Muscle of leg (tissue), 11 donors: ENCODE measurements around the gene SEC22C. TPM values are rescaled to one million over a fixed set of nuclear protein-coding genes. Genes with fewer than 3 reads are reported as not detected.

Experiments
- DNase-seq: peaks from one replicate; pipeline ENCODE4 v3.0.0; 2013
- H3K27ac ChIP-seq: one replicate; pipeline ENCODE4 v1.5.1; 2013; ENCODE audit warnings: mild to moderate bottlenecking, low read length, control low read depth
- H3K27me3 ChIP-seq: one replicate; pipeline ENCODE4 v1.6.1; 2013; ENCODE audit warnings: low read length; ENCODE audit not compliant: control insufficient read depth, insufficient read depth
- H3K36me3 ChIP-seq: one replicate; pipeline ENCODE4 v1.6.1; 2013; ENCODE audit warnings: low read length; ENCODE audit not compliant: control insufficient read depth, insufficient read depth
- H3K4me1 ChIP-seq: one replicate; pipeline ENCODE4 v1.6.1; 2013; ENCODE audit warnings: low read length; ENCODE audit not compliant: control insufficient read depth, insufficient read depth
- H3K4me3 ChIP-seq: one replicate; pipeline ENCODE4 v1.5.1; 2013; ENCODE audit warnings: low read length, control low read depth
- H3K9me3 ChIP-seq: replicated peaks from 2 replicates; pipeline ENCODE4 v1.6.1; 2013; ENCODE audit warnings: low read depth, low read length; ENCODE audit not compliant: control insufficient read depth
- WGBS: methylation state at CpG from one replicate; pipeline ENCODE4 v1.1.5; 2013; ENCODE audit warnings: missing lambda C conversion rate; ENCODE audit not compliant: insufficient coverage; 5-methylcytosine and 5-hydroxymethylcytosine counted together
- polyA plus RNA-seq, 8 donors: library from polyadenylated mRNA; unstranded; fragments of 120-200 nt; gene quantifications; one replicate each; pipeline versions ENCODE4 v1.2.1 to v1.2.3, GENCODE V29; 2013; ENCODE audit warnings: inconsistent platforms in 1 of 8, low replicate concordance in 1 of 8; ENCODE audit not compliant: insufficient read length in 8 of 8, insufficient read depth in 1 of 8
- total RNA-seq: library from RNA; stranded (reverse); fragments of 120-200 nt; gene quantifications from one replicate; pipeline ENCODE4 v1.2.4, GENCODE V29; 2013

Gene SEC22C
- total and polyA plus RNA-seq, 9 donors, result 19.4 to 30.0 (median 22.6) TPM

GRCh38 chr3:42500909-42501308, 80.9 kb downstream of the SEC22C start:
- WGBS, result 23% methylated on average over 1 of the region's 4 CpGs
- H3K4me1 ChIP-seq, result peaks cover 15% of the 10 kb centered on the region
- H3K4me3 ChIP-seq, result no peak overlapping the region
- peaks cover 66% of the 10 kb centered on the region for H3K27me3 ChIP-seq
- DNase-seq, result no peak
- no peaks in the 10 kb centered on the region for H3K36me3 ChIP-seq
- no peaks in the 10 kb centered on the region for H3K9me3 ChIP-seq
- H3K27ac ChIP-seq, result no peak overlapping the region

- Histone ChIP-seq H3K27me3 (peaks cover 66% of the 10 kb centered on the region), H3K4me3 (no peak overlapping the region), H3K9me3 (no peaks in the 10 kb centered on the region), H3K27ac (no peak overlapping the region), H3K4me1 (peaks cover 15% of the 10 kb centered on the region), H3K36me3 (no peaks in the 10 kb centered on the region)
- no peak for DNase-seq
- WGBS, result no CpG with 5 or more reads among the region's 2 CpGs
Observed at GRCh38 chr3:42500091-42500490, 81.7 kb downstream of the SEC22C start.

- H3K36me3 ChIP-seq, result no peaks in the 10 kb centered on the region
- no peak overlapping the region for H3K27ac ChIP-seq
- no CpG with 5 or more reads among the region's 3 CpGs for WGBS
- DNase-seq, result no peak
- no peaks in the 10 kb centered on the region for H3K9me3 ChIP-seq
- H3K27me3 ChIP-seq, result peaks cover 66% of the 10 kb centered on the region
- H3K4me1 ChIP-seq, result peaks cover 15% of the 10 kb centered on the region
- H3K4me3 ChIP-seq, result no peak overlapping the region
Observed at GRCh38 chr3:42499478-42499871, 82.3 kb downstream of the SEC22C start.

- no peaks in the 10 kb centered on the region for H3K9me3 ChIP-seq
- peaks cover 15% of the 10 kb centered on the region for H3K4me1 ChIP-seq
- DNase-seq, result no peak
- H3K4me3 ChIP-seq, result no peak overlapping the region
- no peak overlapping the region for H3K27ac ChIP-seq
- peaks cover 60% of the 10 kb centered on the region for H3K27me3 ChIP-seq
- no peaks in the 10 kb centered on the region for H3K36me3 ChIP-seq
- WGBS, result 70% methylated on average over 8 of the region's 13 CpGs
Observed at GRCh38 chr3:42498791-42499477, 82.8 kb downstream of the SEC22C start.

- no peak overlapping the region for H3K4me3 ChIP-seq
- DNase-seq, result no peak
- WGBS, result 78% methylated on average over 1 of the region's 1 CpG
- no peaks in the 10 kb centered on the region for H3K36me3 ChIP-seq
- H3K27me3 ChIP-seq, result peaks cover 56% of the 10 kb centered on the region
- no peak overlapping the region for H3K27ac ChIP-seq
- peaks cover 15% of the 10 kb centered on the region for H3K4me1 ChIP-seq
- H3K9me3 ChIP-seq, result no peaks in the 10 kb centered on the region
Observed at GRCh38 chr3:42498034-42498433, 83.7 kb downstream of the SEC22C start.

Other genes with a start within 250 kb of the SEC22C start
- not detected for gene LYZL4, start 171.4 kb downstream of the SEC22C start, total RNA-seq
- gene LYZL4, start 171.4 kb downstream of the SEC22C start, polyA plus RNA-seq, result not detected
- gene VIPR1, start 79.3 kb downstream of the SEC22C start, total RNA-seq, result 1.2 TPM
- 1 to 10 TPM in 7 of 8 donors, under 1 TPM in 1; 0.52 to 4.1 (median 1.3) TPM for gene VIPR1, start 79.3 kb downstream of the SEC22C start, polyA plus RNA-seq
- 12.4 TPM for gene SS18L2, start 8.9 kb upstream of the SEC22C start, total RNA-seq
- 10 to 100 TPM; 10.5 to 16.1 (median 14.5) TPM for gene SS18L2, start 8.9 kb upstream of the SEC22C start, polyA plus RNA-seq
- gene NKTR, start 18.7 kb upstream of the SEC22C start, total RNA-seq, result 68.7 TPM
- gene NKTR, start 18.7 kb upstream of the SEC22C start, polyA plus RNA-seq, result 100 to 1,000 TPM in 1 of 8 donors, 10 to 100 TPM in 7; 37.1 to 121 (median 66.5) TPM
- gene ZBTB47, start 71.7 kb upstream of the SEC22C start, total RNA-seq, result 25.9 TPM
- 10 to 100 TPM; 28.3 to 36.6 (median 31.9) TPM for gene ZBTB47, start 71.7 kb upstream of the SEC22C start, polyA plus RNA-seq
- 114 TPM for gene KLHL40, start 103.6 kb upstream of the SEC22C start, total RNA-seq
- gene KLHL40, start 103.6 kb upstream of the SEC22C start, polyA plus RNA-seq, result 100 to 1,000 TPM in 6 of 8 donors, 10 to 100 TPM in 2; 86.0 to 176 (median 135) TPM
- gene HHATL, start 120.8 kb upstream of the SEC22C start, total RNA-seq, result 18.1 TPM
- 10 to 100 TPM; 26.4 to 67.7 (median 48.1) TPM for gene HHATL, start 120.8 kb upstream of the SEC22C start, polyA plus RNA-seq
- 0.35 TPM for gene CCDC13, start 191.3 kb upstream of the SEC22C start, total RNA-seq
- under 1 TPM in 7 of 8 donors, not detected in 1; 0.16 to 0.55 (median 0.37) TPM for gene CCDC13, start 191.3 kb upstream of the SEC22C start, polyA plus RNA-seq
- gene HIGD1A, start 222.5 kb upstream of the SEC22C start, total RNA-seq, result 71.8 TPM
- 10 to 100 TPM; 68.3 to 93.3 (median 84.7) TPM for gene HIGD1A, start 222.5 kb upstream of the SEC22C start, polyA plus RNA-seq
- 0.53 TPM for gene ACKR2, start 227.5 kb upstream of the SEC22C start, total RNA-seq
- under 1 TPM; 0.26 to 0.69 (median 0.58) TPM for gene ACKR2, start 227.5 kb upstream of the SEC22C start, polyA plus RNA-seq